Karpas-422 (cell line): ENCODE results near the gene EML3. TPM values are rescaled to one million over a fixed set of nuclear protein-coding genes. Genes with fewer than 3 reads are reported as not detected.
A peak's percentile ranks its signal among the peaks of the same experiment; 100 is the strongest.

Experiments
- DNase-seq: peaks from one replicate; pipeline ENCODE4 v3.0.0-alpha.2; 2015
- H2AFZ ChIP-seq: fragments of 200-600 bp; sonication (generic); 2 replicates; pipeline ENCODE4 v1.6.1; 2014; ENCODE audit warnings: antibody characterized with exemption, low read length, mixed read lengths
- H3K27ac ChIP-seq: fragments of 200-600 bp; sonication (generic); 2 replicates; pipeline ENCODE4 v1.5.1; 2014; ENCODE audit warnings: mild to moderate bottlenecking, low read length, moderate library complexity
- H3K27me3 ChIP-seq: fragments of 200-600 bp; sonication (generic); 2 replicates; pipeline ENCODE4 v1.6.1; 2014; ENCODE audit warnings: low read length, mixed read lengths
- H3K36me3 ChIP-seq: fragments of 200-600 bp; sonication (generic); 2 replicates; pipeline ENCODE4 v1.6.1; 2014; ENCODE audit warnings: low read length, mixed read lengths; ENCODE audit not compliant: insufficient read depth
- H3K4me1 ChIP-seq: fragments of 200-600 bp; sonication (generic); 2 replicates; pipeline ENCODE4 v1.6.1; 2014; ENCODE audit warnings: mild to moderate bottlenecking, low read length, mixed read lengths
- H3K4me2 ChIP-seq: fragments of 200-600 bp; sonication (generic); 2 replicates; pipeline ENCODE4 v1.6.1; 2014; ENCODE audit warnings: low read length, low read depth, mild to moderate bottlenecking; ENCODE audit not compliant: poor library complexity, severe bottlenecking
- H3K4me3 ChIP-seq: fragments of 200-600 bp; sonication (generic); 2 replicates; pipeline ENCODE4 v1.5.1; 2014; ENCODE audit warnings: mild to moderate bottlenecking, antibody characterized with exemption, low read length, mixed read lengths
- H3K79me2 ChIP-seq: fragments of 200-600 bp; sonication (generic); 2 replicates; pipeline ENCODE4 v1.6.1; 2014; ENCODE audit warnings: mild to moderate bottlenecking, low read length, mixed read lengths
- H3K9ac ChIP-seq: fragments of 200-600 bp; sonication (generic); 2 replicates; pipeline ENCODE4 v1.6.0; 2014; ENCODE audit warnings: low read length
- H3K9me2 ChIP-seq: fragments of 200-600 bp; sonication (generic), shearing (Covaris generic); replicated peaks from 2 replicates; pipeline ENCODE4 v1.6.0; 2014; ENCODE audit warnings: mild to moderate bottlenecking, low read length, moderate library complexity; ENCODE audit not compliant: insufficient read depth
- H3K9me3 ChIP-seq: fragments of 300-700, 200-600 bp; sonication (generic); 2 replicates; pipeline ENCODE4 v1.6.1; 2014; ENCODE audit warnings: low read length, mixed read lengths
- H4K20me1 ChIP-seq: fragments of 200-600 bp; sonication (generic); 2 replicates; pipeline ENCODE4 v1.6.1; 2014; ENCODE audit warnings: mild to moderate bottlenecking, antibody characterized with exemption, low read length, low read depth; ENCODE audit not compliant: insufficient read depth
- total RNA-seq: library from RNA; depleted of rRNA; stranded (reverse); fragments of >200 nt; shearing (Covaris generic); gene quantifications from 2 replicates; pipeline ENCODE4 v1.2.3, GENCODE V29; 2014; ENCODE audit warnings: low replicate concordance

Gene EML3
- total RNA-seq, 1 experiment from 2014 or later, result 21.2 TPM

DNA sequence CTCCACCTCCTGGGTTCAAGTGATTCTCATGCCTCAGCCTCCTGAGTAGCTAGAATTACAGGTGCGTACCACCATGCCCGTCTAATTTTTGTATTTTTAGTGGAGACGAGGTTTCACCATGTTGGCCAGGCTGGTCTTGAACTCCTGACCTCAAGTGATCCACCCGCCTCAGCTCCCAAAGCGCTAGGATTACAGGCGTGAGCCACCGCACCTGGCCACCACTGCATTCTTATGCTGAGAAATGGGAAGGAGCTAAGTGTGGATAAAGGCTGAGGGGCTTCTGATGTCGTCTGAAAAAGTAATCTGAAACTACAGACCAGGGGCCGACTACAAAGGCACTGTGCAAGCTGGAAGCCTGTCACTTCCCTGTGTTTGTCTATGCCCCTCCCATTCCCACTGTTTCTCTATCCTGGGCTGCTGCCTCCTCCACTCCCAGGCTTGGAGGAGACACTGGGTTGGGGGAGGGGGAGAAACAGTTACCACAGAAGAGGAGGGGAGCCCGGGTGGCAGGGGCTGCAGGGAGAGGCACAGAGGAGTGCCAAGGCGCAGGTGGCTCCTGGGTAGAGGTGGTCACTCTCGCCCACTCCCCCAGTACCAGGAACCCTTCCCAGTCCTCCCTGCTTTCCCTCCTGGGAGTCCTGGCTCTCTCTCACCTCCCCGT is 8.0 kb downstream of the EML3 start:
- Histone ChIP-seq H3K9me3 (no peaks in the 10 kb centered on the region), H3K9me2 (no peaks in the 10 kb centered on the region), H3K4me1 (peaks cover 35% of the 10 kb centered on the region), H3K36me3 (peaks cover 20% of the 10 kb centered on the region), H3K79me2 (peaks cover 20% of the 10 kb centered on the region), H2AFZ (no peak overlapping the region), H3K9ac (no peak overlapping the region), H3K27ac (no peak overlapping the region), H3K27me3 (no peaks in the 10 kb centered on the region), H3K4me3 (no peak overlapping the region), H3K4me2 (no peak overlapping the region), H4K20me1 (peaks cover 32% of the 10 kb centered on the region; the same call in 1 of the 2 replicates)
- DNase-seq, result no peak

DNA sequence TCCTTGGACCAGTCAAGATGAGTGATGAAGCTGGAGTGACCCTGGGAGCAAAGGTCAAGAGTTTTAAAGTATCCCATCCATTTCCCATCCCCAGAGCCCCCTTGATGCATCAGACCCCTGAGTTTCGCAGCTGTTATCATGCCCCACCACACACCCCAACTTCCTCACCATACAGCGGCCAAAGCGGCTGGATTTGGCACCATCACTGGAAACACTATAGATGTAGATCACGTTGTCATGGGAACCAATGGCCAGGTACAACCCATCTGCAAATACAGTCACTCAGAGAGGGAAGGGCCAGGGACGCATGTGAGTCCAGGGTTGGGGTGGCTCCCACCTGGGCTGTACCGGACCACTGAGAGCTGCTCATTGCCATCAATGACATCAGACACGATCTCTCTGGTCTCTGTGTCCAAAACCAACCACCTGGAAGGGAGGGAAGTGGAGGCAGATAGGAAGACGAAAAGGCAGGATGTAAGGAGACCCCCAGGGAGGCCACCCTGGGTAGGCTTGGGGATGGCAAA is 8.7 kb downstream of the EML3 start:
- H4K20me1 ChIP-seq, result peaks cover 33% of the 10 kb centered on the region; the same call in 1 of the 2 replicates
- H3K36me3 ChIP-seq, result peaks cover 24% of the 10 kb centered on the region
- no peaks in the 10 kb centered on the region for H3K9me2 ChIP-seq
- peaks cover 42% of the 10 kb centered on the region for H3K4me1 ChIP-seq
- no peak overlapping the region for H3K4me2 ChIP-seq
- H3K27me3 ChIP-seq, result no peaks in the 10 kb centered on the region
- peaks cover 25% of the 10 kb centered on the region for H3K79me2 ChIP-seq
- H3K9ac ChIP-seq, result no peak overlapping the region
- no peak overlapping the region for H3K4me3 ChIP-seq
- H2AFZ ChIP-seq, result no peak overlapping the region
- no peaks in the 10 kb centered on the region for H3K9me3 ChIP-seq
- no peak overlapping the region for H3K27ac ChIP-seq
- peak; percentile 41 for DNase-seq

DNA sequence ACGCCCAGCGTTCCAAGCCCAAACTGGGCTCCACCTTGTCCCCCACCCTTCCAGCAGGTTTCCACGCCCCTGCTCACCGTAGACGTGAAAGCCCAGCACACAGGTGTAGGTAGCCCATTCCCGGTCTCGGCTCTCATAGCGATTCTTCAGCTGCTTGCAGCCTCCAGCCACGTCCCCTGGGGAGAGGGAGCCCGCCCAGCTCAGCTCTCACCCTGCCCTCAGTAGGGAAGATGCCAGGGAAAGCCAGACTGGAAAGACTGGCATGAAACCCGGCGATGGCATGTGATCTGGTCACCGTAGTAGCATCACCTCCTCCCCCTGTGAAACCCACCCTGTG is 9.5 kb downstream of the EML3 start:
- no peak overlapping the region for H3K9ac ChIP-seq
- peak; percentile 39 for DNase-seq
- peaks cover 44% of the 10 kb centered on the region for H3K4me1 ChIP-seq
- H2AFZ ChIP-seq, result no peak overlapping the region
- H3K36me3 ChIP-seq, result peaks cover 32% of the 10 kb centered on the region
- no peak overlapping the region for H3K4me3 ChIP-seq
- H3K79me2 ChIP-seq, result peaks cover 33% of the 10 kb centered on the region
- no peaks in the 10 kb centered on the region for H3K9me2 ChIP-seq
- H4K20me1 ChIP-seq, result peaks cover 28% of the 10 kb centered on the region; the same call in 1 of the 2 replicates
- no peaks in the 10 kb centered on the region for H3K9me3 ChIP-seq
- H3K27me3 ChIP-seq, result no peaks in the 10 kb centered on the region
- no peak overlapping the region for H3K27ac ChIP-seq
- H3K4me2 ChIP-seq, result no peak overlapping the region

DNA sequence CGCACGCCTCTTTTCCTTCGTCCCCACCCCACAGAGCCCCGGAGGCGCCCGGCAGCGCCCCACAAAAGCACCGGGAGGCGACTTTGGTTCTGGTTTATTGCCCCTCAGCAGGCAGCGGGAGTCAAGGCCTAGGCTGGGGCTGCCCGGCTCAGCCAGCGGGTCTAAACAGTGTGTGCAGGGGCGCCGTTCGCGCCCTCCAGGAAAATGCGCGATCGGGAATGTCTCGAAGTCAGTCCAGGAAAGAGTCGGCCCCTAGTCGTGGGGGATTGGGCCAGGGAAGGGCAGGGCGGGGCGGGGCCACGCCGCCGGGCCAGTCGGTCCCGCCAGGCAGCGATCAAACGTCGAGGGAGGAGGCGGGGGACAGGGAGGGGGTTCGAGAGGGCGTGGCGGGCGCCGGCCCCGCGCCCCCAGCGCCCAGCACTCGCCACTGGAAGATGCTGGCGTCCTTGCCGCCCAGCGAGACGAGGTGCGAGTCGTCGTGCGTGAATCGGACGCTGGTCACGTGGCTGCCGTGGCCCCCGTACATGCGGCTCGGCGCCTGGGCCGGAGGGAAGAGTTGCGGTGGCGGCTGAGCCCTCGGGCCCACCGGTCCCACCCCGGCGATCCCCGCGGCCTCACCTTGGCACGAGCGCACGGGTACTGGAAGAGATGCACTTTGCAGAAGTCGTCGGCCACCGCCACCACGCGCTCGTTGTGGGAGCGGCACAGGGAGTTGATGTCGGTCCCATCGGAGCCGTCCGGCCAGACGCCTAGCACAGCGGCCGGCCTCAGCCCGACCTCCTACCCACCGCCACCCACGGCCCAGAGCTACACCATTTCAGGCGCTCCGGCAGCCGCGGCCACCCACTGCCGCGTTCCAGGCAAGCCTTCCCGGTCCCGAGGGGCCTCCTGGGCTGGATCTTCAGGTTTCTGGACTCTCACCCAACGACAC is 10.2 kb downstream of the EML3 start:
- Histone ChIP-seq H3K9me2 (no peaks in the 10 kb centered on the region), H2AFZ (no peak overlapping the region), H3K27ac (peak overlapping the region; percentile 47), H3K27me3 (no peaks in the 10 kb centered on the region), H3K4me1 (peaks cover 38% of the 10 kb centered on the region), H3K9me3 (no peaks in the 10 kb centered on the region), H3K4me2 (peak overlapping the region; percentile 43), H4K20me1 (peaks cover 30% of the 10 kb centered on the region; the same call in 1 of the 2 replicates), H3K79me2 (peaks cover 38% of the 10 kb centered on the region), H3K4me3 (peak overlapping the region; percentile 35; the same call in 1 of the 2 replicates), H3K36me3 (peaks cover 39% of the 10 kb centered on the region), H3K9ac (peak overlapping the region; percentile 49)
- DNase-seq, result peak; percentile 39

DNA sequence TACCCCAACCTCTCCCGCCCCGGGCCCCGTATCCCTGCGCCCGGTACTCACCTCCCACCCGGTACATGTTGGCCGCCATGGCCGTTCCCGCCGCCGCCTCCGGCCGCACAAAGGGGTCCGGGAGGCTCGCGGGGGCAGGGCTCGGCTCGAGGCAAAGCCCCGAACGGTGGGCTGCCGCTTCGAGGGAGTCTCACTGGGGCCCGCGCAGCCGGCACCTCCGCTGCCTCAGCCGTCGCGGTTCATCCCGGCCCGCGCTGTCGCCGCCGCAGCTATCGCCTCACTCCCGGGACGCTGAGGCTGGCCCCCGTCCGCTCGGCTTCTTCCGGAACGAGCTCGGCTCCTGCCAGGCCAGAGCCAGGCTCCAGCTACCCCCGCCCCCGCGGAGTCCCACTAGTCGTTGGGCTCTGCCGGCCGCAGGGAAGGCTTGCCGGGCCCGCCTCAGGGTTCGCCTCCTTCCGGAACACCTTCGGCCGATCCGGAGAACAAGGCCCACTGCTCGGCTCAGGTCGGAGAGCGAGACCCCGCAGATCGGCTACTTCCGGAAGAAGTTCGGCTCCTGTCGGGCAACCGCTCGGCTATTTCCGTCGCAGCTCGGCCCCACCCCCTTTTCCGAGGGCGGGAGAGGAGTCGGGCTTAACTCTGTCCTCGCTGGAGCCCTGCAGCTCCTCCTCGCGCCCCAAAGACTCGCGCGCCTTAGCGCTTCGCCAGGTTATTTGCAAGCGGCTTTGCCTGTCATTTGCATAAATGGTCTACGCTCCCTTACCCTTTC is 11.0 kb downstream of the EML3 start, which contains the start of gene MTA2:
Gene MTA2 (minus strand): TSS at position 494 of the 769 bp plus-strand sequence. CDS start 415 bp downstream, at position 79.
- Histone ChIP-seq H3K4me3 (peak within 1 kb of the TSS; percentile 80), H4K20me1 (peaks cover 25% of the 10 kb centered on the region; the same call in 1 of the 2 replicates), H3K79me2 (peaks cover 38% of the 10 kb centered on the region), H3K9ac (peak within 1 kb of the TSS; percentile 100), H3K27me3 (no peaks in the 10 kb centered on the region), H3K4me1 (peaks cover 30% of the 10 kb centered on the region), H3K27ac (peak within 1 kb of the TSS; percentile 89), H3K9me2 (no peaks in the 10 kb centered on the region), H3K36me3 (peaks cover 40% of the 10 kb centered on the region), H2AFZ (peak within 1 kb of the TSS; percentile 45; the same call in 1 of the 2 replicates), H3K4me2 (peak within 1 kb of the TSS; percentile 78), H3K9me3 (no peaks in the 10 kb centered on the region)
- DNase-seq, result peak; percentile 100

DNA sequence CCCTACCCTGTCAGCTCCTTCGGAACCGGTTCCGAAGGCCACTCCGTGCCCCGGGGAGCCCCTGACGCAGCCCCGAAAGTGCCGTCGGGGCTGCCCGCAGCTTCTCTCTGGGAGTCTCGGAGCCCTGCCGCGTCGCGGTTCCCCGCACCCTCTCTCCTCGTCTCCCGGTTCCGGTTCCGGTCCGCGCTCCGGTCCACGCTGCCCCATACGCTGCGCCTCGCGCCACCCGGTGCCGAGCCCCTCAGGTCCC is 11.5 kb downstream of the EML3 start:
- peak; percentile 74 for DNase-seq
- peak overlapping the region; percentile 78 for H3K4me2 ChIP-seq
- peak overlapping the region; percentile 89 for H3K27ac ChIP-seq
- peak overlapping the region; percentile 100 for H3K9ac ChIP-seq
- peaks cover 30% of the 10 kb centered on the region for H3K4me1 ChIP-seq
- no peaks in the 10 kb centered on the region for H3K9me2 ChIP-seq
- H2AFZ ChIP-seq, result peak overlapping the region; percentile 45; the same call in 1 of the 2 replicates
- peaks cover 42% of the 10 kb centered on the region for H3K36me3 ChIP-seq
- no peaks in the 10 kb centered on the region for H3K9me3 ChIP-seq
- H4K20me1 ChIP-seq, result peaks cover 21% of the 10 kb centered on the region; the same call in 1 of the 2 replicates
- H3K79me2 ChIP-seq, result peaks cover 38% of the 10 kb centered on the region
- no peaks in the 10 kb centered on the region for H3K27me3 ChIP-seq
- peak overlapping the region; percentile 80 for H3K4me3 ChIP-seq

DNA sequence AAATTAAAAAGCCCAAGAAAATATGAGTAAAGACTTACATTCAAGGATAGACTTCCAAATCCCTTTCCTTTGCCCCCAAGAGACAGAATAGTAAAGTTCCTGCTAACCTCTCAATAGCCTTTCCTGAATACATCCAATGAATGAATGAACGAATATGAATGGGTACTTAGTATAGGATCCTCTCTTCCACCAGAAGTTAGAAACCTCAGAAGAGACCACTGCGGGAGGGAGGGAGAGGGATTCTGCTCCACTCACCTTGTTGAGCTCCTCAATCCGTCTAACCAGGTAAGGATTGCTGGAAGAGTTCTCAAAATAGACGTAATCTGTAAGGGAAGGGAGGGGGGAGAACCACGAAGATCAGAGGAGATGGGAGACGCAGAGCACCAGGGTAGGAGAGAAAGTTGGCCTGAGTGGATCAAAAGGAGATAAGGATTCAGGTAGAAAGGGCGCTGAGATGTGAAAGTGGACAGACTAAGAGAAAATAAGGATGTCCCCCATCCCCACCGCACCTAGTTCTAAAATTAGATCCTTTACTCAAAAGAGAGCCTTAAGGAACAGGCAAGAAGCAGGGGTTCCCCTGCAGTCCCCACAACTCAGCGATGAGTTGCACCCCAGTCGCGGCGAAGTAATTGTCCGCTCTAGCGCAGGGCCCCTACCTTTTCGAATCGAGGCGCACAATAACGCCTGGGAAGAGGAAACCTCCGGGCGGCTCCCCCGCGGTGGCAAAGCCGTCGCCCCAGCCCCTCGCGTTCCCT is 12.0 kb downstream of the EML3 start:
- H3K4me3 ChIP-seq, result peak overlapping the region; percentile 80

More for the DNA sequence above, 12.0 kb downstream of the EML3 start:
- Histone ChIP-seq H3K36me3 (peaks cover 38% of the 10 kb centered on the region), H3K9me3 (no peaks in the 10 kb centered on the region), H3K27me3 (no peaks in the 10 kb centered on the region), H3K27ac (peak overlapping the region; percentile 89), H3K9ac (peak overlapping the region; percentile 100), H3K4me2 (peak overlapping the region; percentile 78), H3K79me2 (peaks cover 38% of the 10 kb centered on the region), H3K9me2 (no peaks in the 10 kb centered on the region), H3K4me1 (peaks cover 30% of the 10 kb centered on the region), H2AFZ (no peak overlapping the region), H4K20me1 (peaks cover 16% of the 10 kb centered on the region; the same call in 1 of the 2 replicates)
- peak; percentile 69 for DNase-seq
